Liver (tissue), 9 donors: Measurements from ENCODE around the gene KHSRP. TPM values are rescaled to one million over a fixed set of nuclear protein-coding genes. Genes with fewer than 3 reads are reported as not detected.

Source experiments
- DNase-seq: peaks from one replicate; pipeline ENCODE4 v3.0.0-alpha.2; 2017; ENCODE audit warnings: low spot score
- H3K27ac ChIP-seq, 2 donors: one replicate each; pipeline ENCODE4 v1.7.0; 2013; ENCODE audit warnings: inconsistent platforms in 2 of 2, low read length in 2 of 2, control low read depth in 1 of 2, low read depth in 1 of 2, mild to moderate bottlenecking in 1 of 2
- H3K27me3 ChIP-seq, 4 donors: one replicate each; pipeline versions ENCODE4 v1.6.1 to v1.7.0; 2013; ENCODE audit warnings: low read length in 3 of 4, inconsistent platforms in 1 of 4, mild to moderate bottlenecking in 1 of 4, moderate library complexity in 1 of 4; ENCODE audit not compliant: control insufficient read depth in 4 of 4, insufficient read depth in 4 of 4
- H3K36me3 ChIP-seq, 4 donors: one replicate each; pipeline versions ENCODE4 v1.6.1 to v1.7.0; 2013; ENCODE audit warnings: low read length in 3 of 4, mild to moderate bottlenecking in 3 of 4, low read depth in 1 of 4, moderate library complexity in 1 of 4; ENCODE audit not compliant: control insufficient read depth in 4 of 4, insufficient read depth in 3 of 4
- H3K4me1 ChIP-seq, 4 donors: one replicate each; pipeline versions ENCODE4 v1.6.1 to v1.7.0; 2013; ENCODE audit warnings: low read length in 3 of 4, mild to moderate bottlenecking in 3 of 4, moderate library complexity in 1 of 4; ENCODE audit not compliant: control insufficient read depth in 4 of 4, insufficient read depth in 4 of 4
- H3K4me3 ChIP-seq, 3 donors: one replicate each; pipeline versions ENCODE4 v1.6.1 to v1.7.0; 2013; ENCODE audit warnings: low read length in 3 of 3, control low read depth in 1 of 3, low read depth in 1 of 3, mild to moderate bottlenecking in 1 of 3
- H3K9ac ChIP-seq, 2 donors: one replicate each; pipeline ENCODE4 v1.7.0; 2013; ENCODE audit warnings: low read length in 2 of 2, mild to moderate bottlenecking in 2 of 2, moderate library complexity in 2 of 2, control low read depth in 1 of 2, low read depth in 1 of 2
- H3K9me3 ChIP-seq, 4 donors: one replicate each; pipeline versions ENCODE4 v1.6.1 to v1.7.0; 2013; ENCODE audit warnings: low read length in 3 of 4; ENCODE audit not compliant: control insufficient read depth in 4 of 4
- CTCF ChIP-seq: fragments of 150-350 bp; IDR thresholded peaks from 2 replicates; pipeline ENCODE4 v1.5.1; 2017; ENCODE audit warnings: improper control_type of control experiment, low read depth, low read length; ENCODE audit not compliant: missing input control
- EGR1 ChIP-seq, 2 donors: IDR thresholded peaks; 2 replicates each; pipeline ENCODE4 v1.6.1; 2016 to 2018; ENCODE audit warnings: antibody characterized with exemption in 2 of 2, low read depth in 2 of 2
- FOXA1 ChIP-seq: IDR thresholded peaks from 2 replicates; pipeline ENCODE4 v1.6.1; 2016; ENCODE audit warnings: antibody characterized with exemption
- FOXA2 ChIP-seq: IDR thresholded peaks from 2 replicates; pipeline ENCODE4 v1.6.1; 2016; ENCODE audit warnings: antibody characterized with exemption
- GABPA ChIP-seq, 2 donors: IDR thresholded peaks in 1 of 2; conservative IDR thresholded peaks in 1 of 2; 2 replicates each; pipeline ENCODE4 v1.6.1; 2016; ENCODE audit warnings: antibody characterized with exemption in 2 of 2, mild to moderate bottlenecking in 1 of 2, moderate library complexity in 1 of 2
- HNF4A ChIP-seq, 2 donors: conservative IDR thresholded peaks; 2 replicates each; pipeline ENCODE4 v1.6.1; 2016; ENCODE audit warnings: antibody characterized with exemption in 2 of 2, mild to moderate bottlenecking in 2 of 2
- HNF4G ChIP-seq: IDR thresholded peaks from 2 replicates; pipeline ENCODE4 v1.6.1; 2016; ENCODE audit warnings: antibody characterized with exemption
- JUND ChIP-seq, 2 donors: IDR thresholded peaks; 2 replicates each; pipeline ENCODE4 v1.6.1; 2016; ENCODE audit warnings: antibody characterized with exemption in 2 of 2
- RAD21 ChIP-seq, 2 donors: IDR thresholded peaks; 2 replicates each; pipeline ENCODE4 v1.6.1; 2016; ENCODE audit warnings: antibody characterized with exemption in 2 of 2, mild to moderate bottlenecking in 2 of 2
- RXRA ChIP-seq, 2 donors: IDR thresholded peaks; 2 replicates each; pipeline ENCODE4 v1.6.1; 2017 to 2018; ENCODE audit warnings: antibody characterized with exemption in 2 of 2, mild to moderate bottlenecking in 1 of 2
- SP1 ChIP-seq: IDR thresholded peaks from 2 replicates; pipeline ENCODE4 v1.6.1; 2018; ENCODE audit warnings: antibody characterized with exemption, mild to moderate bottlenecking
- TAF1 ChIP-seq: conservative IDR thresholded peaks from 2 replicates; pipeline ENCODE4 v1.6.1; 2016; ENCODE audit warnings: antibody characterized with exemption, mild to moderate bottlenecking
- YY1 ChIP-seq: IDR thresholded peaks from 2 replicates; pipeline ENCODE4 v1.6.1; 2016; ENCODE audit warnings: antibody characterized with exemption, mild to moderate bottlenecking
- WGBS: extraction: QIAGEN DNeasy Blood & Tissue Kit; methylation state at CpG from one replicate; pipeline ENCODE4 v1.1.7; 2013; 5-methylcytosine and 5-hydroxymethylcytosine counted together
- polyA plus RNA-seq, 2 donors: library from polyadenylated mRNA; stranded (reverse) in 1 of 2; unstranded in 1 of 2; fragments of 200-250 nt in 1 of 2; fragments of >200 nt in 1 of 2; fragmentation: Nextera tagmentation in 1 of 2; extraction: Ambion mirVana in 1 of 2; gene quantifications; one replicate each; pipeline versions ENCODE4 v1.2.1 to v1.2.3, GENCODE V29; 2013 to 2015
- total RNA-seq, 2 donors: library from RNA; depleted of rRNA; stranded (reverse); fragments of >200 nt; gene quantifications; one replicate each; pipeline ENCODE4 v1.2.3, GENCODE V29; 2014
- TF ChIP-seq, protein P1 (sequence below): IDR thresholded peaks from 2 replicates; pipeline ENCODE4 v1.6.1; 2016; ENCODE audit warnings: antibody characterized with exemption
- TF ChIP-seq, protein P2 (sequence below): IDR thresholded peaks from 2 replicates; pipeline ENCODE4 v1.6.1; 2016; ENCODE audit warnings: antibody characterized with exemption, mild to moderate bottlenecking
- TF ChIP-seq, protein P3 (sequence below): IDR thresholded peaks from 2 replicates; pipeline ENCODE4 v1.6.1; 2016; ENCODE audit warnings: antibody characterized with exemption
- donor health status: healthy.
- donor health status: healthy.
- donor health status: healthy.
- donor health status: healthy.
- donor health status: healthy.

KHSRP gene
- total and polyA plus RNA-seq, 4 donors, result 8.0 to 132 (median 66.1) TPM

GRCh38 chr19:6417713-6418561 is 6.7 kb downstream of the KHSRP start:
- Histone ChIP-seq H3K27me3 (no peaks in the 10 kb centered on the region), H3K4me3 (no peak overlapping the region), H3K9ac (no peak overlapping the region), H3K9me3 (no peaks in the 10 kb centered on the region), H3K36me3 (peaks cover 24 to 70% (median 53%) of the 10 kb centered on the region in 4 donors), H3K4me1 (peaks cover 1 to 17% (median 9%) of the 10 kb centered on the region in 4 donors), H3K27ac (no peak overlapping the region)
- TF ChIP-seq RAD21 (IDR thresholded peaks at IDR 0.05) (peak in 1 of 2 donors; percentile 65), CTCF (peak; percentile 18), SP1 (no peak), HNF4A (conservative IDR thresholded peaks at IDR 0.05) (no peak), RXRA (IDR thresholded peaks at IDR 0.05) (no peak), TAF1 (no peak), FOXA1 (no peak), FOXA2 (no peak), HNF4G (no peak), JUND (IDR thresholded peaks at IDR 0.05) (no peak), EGR1 (IDR thresholded peaks at IDR 0.05; ENCODE audit: low read depth in 2 of 2) (no peak)
- TF ChIP-seq, protein P1, sequence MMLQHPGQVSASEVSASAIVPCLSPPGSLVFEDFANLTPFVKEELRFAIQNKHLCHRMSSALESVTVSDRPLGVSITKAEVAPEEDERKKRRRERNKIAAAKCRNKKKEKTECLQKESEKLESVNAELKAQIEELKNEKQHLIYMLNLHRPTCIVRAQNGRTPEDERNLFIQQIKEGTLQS, result no peak
- TF ChIP-seq, protein P2, sequence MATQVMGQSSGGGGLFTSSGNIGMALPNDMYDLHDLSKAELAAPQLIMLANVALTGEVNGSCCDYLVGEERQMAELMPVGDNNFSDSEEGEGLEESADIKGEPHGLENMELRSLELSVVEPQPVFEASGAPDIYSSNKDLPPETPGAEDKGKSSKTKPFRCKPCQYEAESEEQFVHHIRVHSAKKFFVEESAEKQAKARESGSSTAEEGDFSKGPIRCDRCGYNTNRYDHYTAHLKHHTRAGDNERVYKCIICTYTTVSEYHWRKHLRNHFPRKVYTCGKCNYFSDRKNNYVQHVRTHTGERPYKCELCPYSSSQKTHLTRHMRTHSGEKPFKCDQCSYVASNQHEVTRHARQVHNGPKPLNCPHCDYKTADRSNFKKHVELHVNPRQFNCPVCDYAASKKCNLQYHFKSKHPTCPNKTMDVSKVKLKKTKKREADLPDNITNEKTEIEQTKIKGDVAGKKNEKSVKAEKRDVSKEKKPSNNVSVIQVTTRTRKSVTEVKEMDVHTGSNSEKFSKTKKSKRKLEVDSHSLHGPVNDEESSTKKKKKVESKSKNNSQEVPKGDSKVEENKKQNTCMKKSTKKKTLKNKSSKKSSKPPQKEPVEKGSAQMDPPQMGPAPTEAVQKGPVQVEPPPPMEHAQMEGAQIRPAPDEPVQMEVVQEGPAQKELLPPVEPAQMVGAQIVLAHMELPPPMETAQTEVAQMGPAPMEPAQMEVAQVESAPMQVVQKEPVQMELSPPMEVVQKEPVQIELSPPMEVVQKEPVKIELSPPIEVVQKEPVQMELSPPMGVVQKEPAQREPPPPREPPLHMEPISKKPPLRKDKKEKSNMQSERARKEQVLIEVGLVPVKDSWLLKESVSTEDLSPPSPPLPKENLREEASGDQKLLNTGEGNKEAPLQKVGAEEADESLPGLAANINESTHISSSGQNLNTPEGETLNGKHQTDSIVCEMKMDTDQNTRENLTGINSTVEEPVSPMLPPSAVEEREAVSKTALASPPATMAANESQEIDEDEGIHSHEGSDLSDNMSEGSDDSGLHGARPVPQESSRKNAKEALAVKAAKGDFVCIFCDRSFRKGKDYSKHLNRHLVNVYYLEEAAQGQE, result no peak
- WGBS, result 78% methylated on average over 33 of the region's 33 CpGs
- DNase-seq, result no peak

- TF ChIP-seq GABPA (IDR thresholded peaks at IDR 0.05 in 1 of 2, conservative IDR thresholded peaks at IDR 0.05 in 1 of 2), result no peak
- TF ChIP-seq, protein P3, sequence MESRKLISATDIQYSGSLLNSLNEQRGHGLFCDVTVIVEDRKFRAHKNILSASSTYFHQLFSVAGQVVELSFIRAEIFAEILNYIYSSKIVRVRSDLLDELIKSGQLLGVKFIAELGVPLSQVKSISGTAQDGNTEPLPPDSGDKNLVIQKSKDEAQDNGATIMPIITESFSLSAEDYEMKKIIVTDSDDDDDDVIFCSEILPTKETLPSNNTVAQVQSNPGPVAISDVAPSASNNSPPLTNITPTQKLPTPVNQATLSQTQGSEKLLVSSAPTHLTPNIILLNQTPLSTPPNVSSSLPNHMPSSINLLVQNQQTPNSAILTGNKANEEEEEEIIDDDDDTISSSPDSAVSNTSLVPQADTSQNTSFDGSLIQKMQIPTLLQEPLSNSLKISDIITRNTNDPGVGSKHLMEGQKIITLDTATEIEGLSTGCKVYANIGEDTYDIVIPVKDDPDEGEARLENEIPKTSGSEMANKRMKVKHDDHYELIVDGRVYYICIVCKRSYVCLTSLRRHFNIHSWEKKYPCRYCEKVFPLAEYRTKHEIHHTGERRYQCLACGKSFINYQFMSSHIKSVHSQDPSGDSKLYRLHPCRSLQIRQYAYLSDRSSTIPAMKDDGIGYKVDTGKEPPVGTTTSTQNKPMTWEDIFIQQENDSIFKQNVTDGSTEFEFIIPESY, result no peak
- TF ChIP-seq JUND (IDR thresholded peaks at IDR 0.05), result no peak
- TF ChIP-seq FOXA2, result no peak
- TF ChIP-seq YY1, result no peak
- Histone ChIP-seq H3K36me3 (peaks cover 24 to 70% (median 51%) of the 10 kb centered on the region in 4 donors), H3K4me3 (no peak overlapping the region), H3K4me1 (peaks cover 0 to 7% (median under 1%) of the 10 kb centered on the region in 4 donors), H3K27ac (no peak overlapping the region), H3K9me3 (no peaks in the 10 kb centered on the region), H3K9ac (no peak overlapping the region), H3K27me3 (no peaks in the 10 kb centered on the region)
- 97% methylated on average over 29 of the region's 29 CpGs for WGBS
- DNase-seq, result no peak
Measured at GRCh38 chr19:6416658-6417405, 7.8 kb downstream of the KHSRP start.
